ENCODE data around the gene USP46.

USP46 gene

DNA sequence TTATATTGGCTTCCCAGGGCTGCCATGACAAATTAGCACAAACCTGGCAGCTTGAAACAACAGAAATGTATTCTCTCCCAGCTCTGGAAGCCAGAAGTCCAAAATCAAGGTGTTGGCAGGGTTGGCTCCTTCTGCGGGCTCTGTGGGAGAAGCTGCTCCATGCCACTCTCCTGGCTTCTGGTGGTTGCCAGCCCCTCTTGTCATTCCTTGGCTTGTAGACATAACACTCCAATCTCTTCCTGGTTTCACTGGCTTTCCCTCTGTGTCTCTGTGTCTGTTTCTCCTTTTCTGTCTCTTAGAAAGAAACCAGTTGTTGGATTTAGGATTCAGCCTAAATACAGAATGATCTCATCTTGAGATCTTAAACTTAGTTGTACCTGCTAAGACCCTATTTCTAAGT lies 85.5 kb downstream of the USP46 start:
- no peak overlapping the region for H3K27ac Mint-ChIP-seq

DNA sequence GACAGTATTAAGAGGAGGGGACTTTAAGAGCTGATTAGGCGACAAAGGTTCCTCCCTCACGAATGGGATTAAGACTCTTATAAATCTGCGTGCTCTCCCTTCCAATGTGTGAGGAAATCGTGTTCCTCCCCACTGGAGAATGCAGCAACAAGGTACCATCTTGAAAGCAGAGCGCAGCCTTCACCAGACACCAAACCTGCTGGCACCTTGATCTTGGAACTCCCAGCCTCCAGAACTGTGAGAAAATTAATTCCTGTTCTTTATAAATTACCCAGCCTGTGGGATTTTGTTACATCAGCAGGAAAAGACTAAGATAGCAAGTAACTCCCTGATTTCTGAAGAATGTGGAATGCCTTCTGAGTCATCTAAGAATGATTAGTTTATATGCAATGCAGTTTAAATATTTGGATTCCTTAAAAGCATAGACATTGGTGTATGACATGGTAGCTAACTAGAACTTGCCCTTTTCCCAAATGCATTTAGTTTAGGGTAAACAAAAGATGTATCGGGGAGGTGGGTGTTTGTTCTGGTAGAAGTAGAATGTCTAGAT lies 86.1 kb downstream of the USP46 start:
- no peaks in the 10 kb centered on the region for H3K9me3 Mint-ChIP-seq
- H3K4me3 Mint-ChIP-seq, result no peak overlapping the region
- peaks cover 11% of the 10 kb centered on the region for H3K4me1 Mint-ChIP-seq
- no peak for TF ChIP-seq CTCF (IDR thresholded peaks at IDR 0.05)
- DNase-seq, result no peak
- no peak overlapping the region for H3K27ac Mint-ChIP-seq
- peaks cover 4% of the 10 kb centered on the region for H3K27me3 Mint-ChIP-seq (ENCODE audit: low read depth, poor library complexity)
- peaks cover 9% of the 10 kb centered on the region for H3K36me3 Mint-ChIP-seq (ENCODE audit: low read depth)

More for the DNA sequence above, 85.5 kb downstream of the USP46 start:
- Mint-ChIP-seq H3K4me1 (peaks cover 11% of the 10 kb centered on the region), H3K27me3 (ENCODE audit: low read depth, poor library complexity) (peaks cover 4% of the 10 kb centered on the region), H3K4me3 (no peak overlapping the region), H3K9me3 (no peaks in the 10 kb centered on the region), H3K36me3 (ENCODE audit: low read depth) (peaks cover 9% of the 10 kb centered on the region)
- DNase-seq, result no peak
- TF ChIP-seq CTCF (IDR thresholded peaks at IDR 0.05), result no peak

DNA sequence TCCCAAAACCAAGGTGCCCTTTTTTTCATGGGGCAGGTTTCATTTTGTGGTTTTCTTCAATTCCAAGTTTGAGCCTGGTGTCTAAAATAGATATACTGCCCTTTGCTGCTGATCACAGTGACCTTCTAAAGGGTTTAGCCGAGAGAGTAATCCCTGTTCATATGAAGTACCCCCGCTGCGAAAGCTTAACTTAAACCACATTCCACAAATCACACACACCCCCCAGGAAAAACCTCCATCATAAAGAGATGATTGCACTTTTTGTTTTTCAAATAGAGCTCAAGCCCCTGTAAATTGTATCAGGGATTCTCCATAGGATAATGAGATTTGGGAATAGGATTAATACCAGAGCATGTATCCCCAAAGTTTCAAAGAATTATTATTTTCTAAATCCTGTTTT lies 90.8 kb downstream of the USP46 start:
- H3K9me3 Mint-ChIP-seq, result no peaks in the 10 kb centered on the region
- H3K4me3 Mint-ChIP-seq, result no peak overlapping the region
- no peaks in the 10 kb centered on the region for H3K27me3 Mint-ChIP-seq (ENCODE audit: low read depth, poor library complexity)
- no peak for TF ChIP-seq CTCF (IDR thresholded peaks at IDR 0.05)
- peaks cover 11% of the 10 kb centered on the region for H3K4me1 Mint-ChIP-seq
- H3K27ac Mint-ChIP-seq, result no peak overlapping the region
- H3K36me3 Mint-ChIP-seq (ENCODE audit: low read depth), result peaks cover 9% of the 10 kb centered on the region
- DNase-seq, result no peak

- Mint-ChIP-seq H3K27ac (no peak overlapping the region), H3K27me3 (ENCODE audit: low read depth, poor library complexity) (no peaks in the 10 kb centered on the region), H3K36me3 (ENCODE audit: low read depth) (no peaks in the 10 kb centered on the region)
These were observed 92.7 kb downstream of the USP46 start for GRCh38 chr4:52566136-52567031.

GRCh38 chr4:52560844-52561280 lies 98.2 kb downstream of the USP46 start:
- DNase-seq, result no peak
- H3K9me3 Mint-ChIP-seq, result peaks cover 3% of the 10 kb centered on the region
- TF ChIP-seq CTCF (IDR thresholded peaks at IDR 0.05), result no peak
- H3K27ac Mint-ChIP-seq, result no peak overlapping the region
- H3K27me3 Mint-ChIP-seq (ENCODE audit: low read depth, poor library complexity), result no peaks in the 10 kb centered on the region
- H3K4me3 Mint-ChIP-seq, result no peak overlapping the region
- no peaks in the 10 kb centered on the region for H3K4me1 Mint-ChIP-seq
- no peaks in the 10 kb centered on the region for H3K36me3 Mint-ChIP-seq (ENCODE audit: low read depth)

More at GRCh38 chr4:52566136-52567031, 92.7 kb downstream of the USP46 start:
- H3K9me3 Mint-ChIP-seq, result no peaks in the 10 kb centered on the region
- H3K4me3 Mint-ChIP-seq, result no peak overlapping the region
- no peak for DNase-seq
- no peak for TF ChIP-seq CTCF (IDR thresholded peaks at IDR 0.05)
- peaks cover 11% of the 10 kb centered on the region for H3K4me1 Mint-ChIP-seq
